Measurements from ENCODE around the gene PNLIP. TPM values are rescaled to one million over a fixed set of nuclear protein-coding genes. Genes with fewer than 3 reads are reported as not detected.

PNLIP gene
- total RNA-seq, 1 donor from 2014 or later: not detected

GRCh38 chr10:116545122-116545521 is 609 bp upstream of the PNLIP start:
- Mint-ChIP-seq H3K27me3 (ENCODE audit: low read depth) (no peaks in the 10 kb centered on the region), H3K4me3 (ENCODE audit: low read depth) (no peak overlapping the region), H3K36me3 (ENCODE audit: low read depth) (no peaks in the 10 kb centered on the region), H3K9me3 (no peaks in the 10 kb centered on the region), H3K27ac (no peak overlapping the region), H3K4me1 (ENCODE audit: low read depth) (no peaks in the 10 kb centered on the region)
- intact Hi-C loops (cut with micrococcal nuclease): no loop called here
- DNase-seq (ENCODE audit: low spot score): no peak

DNA sequence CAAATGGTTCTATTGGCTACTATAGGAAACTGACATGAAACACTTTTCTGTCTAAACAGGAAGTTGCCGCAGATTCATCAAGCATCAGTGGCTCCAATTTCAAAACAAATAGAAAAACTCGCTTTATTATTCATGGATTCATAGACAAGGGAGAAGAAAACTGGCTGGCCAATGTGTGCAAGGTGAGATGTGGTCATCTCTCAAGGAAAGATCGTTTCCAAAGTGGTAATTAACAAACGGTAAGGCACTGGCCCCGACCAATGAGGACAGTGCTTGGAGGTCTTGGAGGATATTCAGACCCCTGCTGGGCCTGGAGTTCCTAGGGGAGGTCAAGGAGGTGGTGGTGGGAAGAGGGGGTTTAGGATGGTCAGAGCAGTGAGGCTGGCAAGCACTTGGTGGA is 2.6 kb downstream of the PNLIP start:
- Mint-ChIP-seq H3K36me3 (ENCODE audit: low read depth) (no peaks in the 10 kb centered on the region), H3K27ac (no peak overlapping the region), H3K9me3 (no peaks in the 10 kb centered on the region), H3K27me3 (ENCODE audit: low read depth) (no peaks in the 10 kb centered on the region), H3K4me3 (ENCODE audit: low read depth) (no peak overlapping the region), H3K4me1 (ENCODE audit: low read depth) (no peaks in the 10 kb centered on the region)
- DNase-seq (ENCODE audit: low spot score): no peak
- intact Hi-C loops (cut with micrococcal nuclease): no loop called here

- intact Hi-C loops (cut with micrococcal nuclease): no loop called here
- no peaks in the 10 kb centered on the region for H3K27me3 Mint-ChIP-seq (ENCODE audit: low read depth)
- no peak for DNase-seq (ENCODE audit: low spot score)
Observed at GRCh38 chr10:116553378-116553980, 7.7 kb downstream of the PNLIP start.

GRCh38 chr10:116554628-116555027 is 8.9 kb downstream of the PNLIP start:
- Mint-ChIP-seq H3K27me3 (ENCODE audit: low read depth) (no peaks in the 10 kb centered on the region), H3K9me3 (no peaks in the 10 kb centered on the region), H3K4me1 (ENCODE audit: low read depth) (no peaks in the 10 kb centered on the region), H3K27ac (no peak overlapping the region), H3K36me3 (ENCODE audit: low read depth) (no peaks in the 10 kb centered on the region), H3K4me3 (ENCODE audit: low read depth) (no peak overlapping the region)
- DNase-seq (ENCODE audit: low spot score): no peak
- intact Hi-C loops (cut with micrococcal nuclease): no loop called here

More at GRCh38 chr10:116553378-116553980, 7.7 kb downstream of the PNLIP start:
- Mint-ChIP-seq H3K4me3 (ENCODE audit: low read depth) (no peak overlapping the region), H3K9me3 (no peaks in the 10 kb centered on the region), H3K4me1 (ENCODE audit: low read depth) (no peaks in the 10 kb centered on the region), H3K27ac (no peak overlapping the region), H3K36me3 (ENCODE audit: low read depth) (no peaks in the 10 kb centered on the region)

DNA sequence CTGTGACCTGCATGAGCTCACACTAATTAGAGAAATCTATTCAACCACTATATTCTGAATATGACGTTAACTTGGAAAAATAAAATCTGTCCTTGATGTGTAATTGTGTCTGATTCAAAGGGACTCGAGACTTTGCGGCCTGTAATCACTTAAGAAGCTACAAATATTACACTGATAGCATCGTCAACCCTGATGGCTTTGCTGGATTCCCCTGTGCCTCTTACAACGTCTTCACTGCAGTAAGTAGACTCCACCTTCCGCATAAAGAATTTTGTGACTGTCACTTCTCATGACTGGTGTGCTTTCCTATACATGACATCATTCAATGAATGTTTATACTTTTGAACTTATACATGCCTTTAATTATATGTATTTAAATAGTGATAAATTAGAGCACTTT is 10.1 kb downstream of the PNLIP start:
- no peaks in the 10 kb centered on the region for H3K9me3 Mint-ChIP-seq
- no peak overlapping the region for H3K27ac Mint-ChIP-seq
- DNase-seq (ENCODE audit: low spot score): no peak
- H3K36me3 Mint-ChIP-seq (ENCODE audit: low read depth): no peaks in the 10 kb centered on the region
- intact Hi-C loops (cut with micrococcal nuclease): no loop called here
- H3K4me1 Mint-ChIP-seq (ENCODE audit: low read depth): no peaks in the 10 kb centered on the region
- no peaks in the 10 kb centered on the region for H3K27me3 Mint-ChIP-seq (ENCODE audit: low read depth)
- no peak overlapping the region for H3K4me3 Mint-ChIP-seq (ENCODE audit: low read depth)

DNA sequence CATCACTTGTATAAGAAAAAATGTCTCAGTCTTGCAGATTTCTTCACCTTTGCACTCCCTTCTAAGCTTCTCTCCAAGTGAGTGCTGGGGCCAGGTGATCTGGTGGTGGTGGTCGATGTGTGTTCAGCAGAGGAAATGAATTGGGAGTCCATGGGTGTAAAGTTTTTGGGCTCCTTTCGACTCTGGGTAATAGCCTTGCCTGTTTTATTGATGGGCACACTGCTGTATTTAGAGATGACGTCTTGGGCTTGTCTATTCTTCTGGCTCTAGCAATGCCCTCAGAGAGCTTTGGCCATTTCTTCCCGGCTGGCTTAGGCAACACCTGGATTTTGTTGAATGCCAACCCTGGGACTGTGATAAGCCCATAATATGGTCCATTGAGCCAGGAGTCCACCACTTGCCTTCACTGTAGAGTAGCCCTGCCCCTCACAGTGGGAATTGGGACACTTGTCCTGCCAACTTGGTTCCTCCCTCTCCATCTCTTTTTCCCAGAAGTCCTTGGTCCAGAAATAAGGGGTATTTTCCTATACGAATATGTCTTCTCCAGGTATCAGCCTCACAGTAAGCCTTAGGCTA is 11.7 kb downstream of the PNLIP start:
- DNase-seq (ENCODE audit: low spot score): no peak
- Mint-ChIP-seq H3K9me3 (no peaks in the 10 kb centered on the region), H3K4me3 (ENCODE audit: low read depth) (no peak overlapping the region), H3K4me1 (ENCODE audit: low read depth) (no peaks in the 10 kb centered on the region), H3K27me3 (ENCODE audit: low read depth) (no peaks in the 10 kb centered on the region), H3K36me3 (ENCODE audit: low read depth) (no peaks in the 10 kb centered on the region), H3K27ac (no peak overlapping the region)
- intact Hi-C loops (cut with micrococcal nuclease): no loop called here

GRCh38 chr10:116565534-116565933 is 19.8 kb downstream of the PNLIP start:
- no peak for DNase-seq (ENCODE audit: low spot score)
- intact Hi-C loops (cut with micrococcal nuclease): no loop called here
- H3K4me1 Mint-ChIP-seq (ENCODE audit: low read depth): no peaks in the 10 kb centered on the region
- H3K36me3 Mint-ChIP-seq (ENCODE audit: low read depth): no peaks in the 10 kb centered on the region
- H3K4me3 Mint-ChIP-seq (ENCODE audit: low read depth): no peak overlapping the region
- H3K9me3 Mint-ChIP-seq: no peaks in the 10 kb centered on the region
- no peak overlapping the region for H3K27ac Mint-ChIP-seq
- no peaks in the 10 kb centered on the region for H3K27me3 Mint-ChIP-seq (ENCODE audit: low read depth)

- no peaks in the 10 kb centered on the region for H3K9me3 Mint-ChIP-seq
- no peak overlapping the region for H3K4me3 Mint-ChIP-seq (ENCODE audit: low read depth)
- no peak for DNase-seq (ENCODE audit: low spot score)
- H3K4me1 Mint-ChIP-seq (ENCODE audit: low read depth): no peaks in the 10 kb centered on the region
- no peaks in the 10 kb centered on the region for H3K36me3 Mint-ChIP-seq (ENCODE audit: low read depth)
- intact Hi-C loops (cut with micrococcal nuclease): no loop called here
- no peaks in the 10 kb centered on the region for H3K27me3 Mint-ChIP-seq (ENCODE audit: low read depth)
- no peak overlapping the region for H3K27ac Mint-ChIP-seq
Observed at GRCh38 chr10:116566932-116567331, 21.2 kb downstream of the PNLIP start.

DNA sequence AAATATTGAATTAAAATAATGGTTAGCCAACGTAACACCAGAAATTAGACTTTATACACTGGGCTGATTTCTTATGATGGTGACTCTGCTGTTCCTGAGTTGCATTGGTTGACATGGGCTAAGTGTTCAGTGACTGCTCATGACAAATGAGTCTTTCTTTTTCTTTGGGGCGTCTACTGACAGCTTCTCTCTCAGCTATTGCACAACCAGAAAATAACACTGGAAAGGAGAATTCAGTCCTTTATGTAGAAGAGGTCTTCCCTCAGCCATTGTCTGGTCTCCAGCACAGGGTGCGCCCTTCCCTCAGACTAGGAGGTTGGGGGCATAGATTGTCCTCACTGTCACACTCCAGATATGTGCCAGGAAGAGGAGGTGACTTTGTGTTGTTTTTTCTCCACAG is 21.6 kb downstream of the PNLIP start:
- H3K4me1 Mint-ChIP-seq (ENCODE audit: low read depth): no peaks in the 10 kb centered on the region
- intact Hi-C loops (cut with micrococcal nuclease): no loop called here
- H3K36me3 Mint-ChIP-seq (ENCODE audit: low read depth): no peaks in the 10 kb centered on the region
- DNase-seq (ENCODE audit: low spot score): no peak
- H3K27ac Mint-ChIP-seq: no peak overlapping the region
- no peaks in the 10 kb centered on the region for H3K27me3 Mint-ChIP-seq (ENCODE audit: low read depth)
- no peaks in the 10 kb centered on the region for H3K9me3 Mint-ChIP-seq
- H3K4me3 Mint-ChIP-seq (ENCODE audit: low read depth): no peak overlapping the region

DNA sequence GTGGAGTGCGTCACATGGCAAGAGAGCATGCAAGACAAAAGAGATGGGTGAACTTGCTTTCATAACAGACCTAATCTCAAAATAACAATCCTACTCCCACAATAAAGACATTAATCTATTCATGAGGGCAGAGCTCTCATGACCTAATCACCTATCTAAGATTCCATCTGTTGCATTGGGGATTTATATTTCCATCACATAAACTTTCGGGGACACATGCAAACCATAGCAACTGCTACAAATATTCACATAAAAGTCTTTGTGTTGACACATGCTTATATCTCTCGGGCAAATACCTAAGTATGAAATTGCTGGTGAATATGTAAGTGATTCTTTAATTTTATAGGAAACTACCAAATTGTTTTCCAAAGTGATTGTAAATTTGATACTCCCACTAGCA is 29.1 kb downstream of the PNLIP start:
- intact Hi-C loops (cut with micrococcal nuclease): no loop called here
- H3K4me1 Mint-ChIP-seq (ENCODE audit: low read depth): no peaks in the 10 kb centered on the region
- peaks cover 4% of the 10 kb centered on the region for H3K9me3 Mint-ChIP-seq
- no peak overlapping the region for H3K4me3 Mint-ChIP-seq (ENCODE audit: low read depth)
- no peaks in the 10 kb centered on the region for H3K27me3 Mint-ChIP-seq (ENCODE audit: low read depth)
- DNase-seq (ENCODE audit: low spot score): no peak
- H3K36me3 Mint-ChIP-seq (ENCODE audit: low read depth): no peaks in the 10 kb centered on the region
- no peak overlapping the region for H3K27ac Mint-ChIP-seq

DNA sequence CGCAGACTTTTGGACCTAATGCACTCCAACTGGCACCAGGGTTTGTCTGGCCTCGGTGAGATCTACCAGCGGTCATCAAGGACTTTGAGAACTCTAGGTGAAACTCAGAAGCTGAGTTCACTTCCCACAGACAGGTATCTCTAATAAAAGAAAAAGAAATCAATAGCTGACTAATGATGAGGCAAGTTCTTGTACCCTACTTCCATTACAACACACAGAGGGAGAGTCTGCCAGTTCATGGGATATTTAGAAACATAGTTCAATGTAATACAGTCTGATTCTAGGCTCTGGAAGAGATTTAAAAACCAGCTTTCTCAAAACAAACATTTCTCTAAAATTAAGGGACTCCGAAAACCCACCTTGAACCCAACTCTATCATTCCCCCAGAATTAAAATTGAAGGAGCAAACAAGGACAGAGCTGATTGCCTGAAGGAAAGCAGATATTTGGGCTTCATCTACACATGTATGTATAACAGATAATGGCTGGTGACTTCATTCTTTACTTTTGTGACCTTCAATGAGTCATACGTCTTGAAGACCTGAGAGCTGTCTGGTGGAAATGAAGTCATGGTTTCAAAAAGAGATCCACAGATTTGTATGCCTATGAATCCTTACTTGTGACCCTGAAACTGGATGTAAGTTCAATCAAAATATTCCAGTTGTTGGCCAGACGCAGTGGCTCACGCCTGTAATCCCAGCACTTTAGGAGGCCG is 42.3 kb downstream of the PNLIP start:
- no peaks in the 10 kb centered on the region for H3K36me3 Mint-ChIP-seq (ENCODE audit: low read depth)
- H3K4me1 Mint-ChIP-seq (ENCODE audit: low read depth): no peaks in the 10 kb centered on the region
- H3K9me3 Mint-ChIP-seq: no peaks in the 10 kb centered on the region
- intact Hi-C loops (cut with micrococcal nuclease): no loop called here
- no peak for DNase-seq (ENCODE audit: low spot score)
- no peak overlapping the region for H3K27ac Mint-ChIP-seq
- no peak overlapping the region for H3K4me3 Mint-ChIP-seq (ENCODE audit: low read depth)
- no peaks in the 10 kb centered on the region for H3K27me3 Mint-ChIP-seq (ENCODE audit: low read depth)

- H3K4me3 Mint-ChIP-seq (ENCODE audit: low read depth): no peak overlapping the region
- DNase-seq (ENCODE audit: low spot score): no peak
- H3K27me3 Mint-ChIP-seq (ENCODE audit: low read depth): no peaks in the 10 kb centered on the region
- intact Hi-C loops (cut with micrococcal nuclease): no loop called here
- no peaks in the 10 kb centered on the region for H3K4me1 Mint-ChIP-seq (ENCODE audit: low read depth)
- H3K36me3 Mint-ChIP-seq (ENCODE audit: low read depth): no peaks in the 10 kb centered on the region
- H3K9me3 Mint-ChIP-seq: no peaks in the 10 kb centered on the region
- no peak overlapping the region for H3K27ac Mint-ChIP-seq
Observed at GRCh38 chr10:116588995-116589394, 43.3 kb downstream of the PNLIP start.

DNA sequence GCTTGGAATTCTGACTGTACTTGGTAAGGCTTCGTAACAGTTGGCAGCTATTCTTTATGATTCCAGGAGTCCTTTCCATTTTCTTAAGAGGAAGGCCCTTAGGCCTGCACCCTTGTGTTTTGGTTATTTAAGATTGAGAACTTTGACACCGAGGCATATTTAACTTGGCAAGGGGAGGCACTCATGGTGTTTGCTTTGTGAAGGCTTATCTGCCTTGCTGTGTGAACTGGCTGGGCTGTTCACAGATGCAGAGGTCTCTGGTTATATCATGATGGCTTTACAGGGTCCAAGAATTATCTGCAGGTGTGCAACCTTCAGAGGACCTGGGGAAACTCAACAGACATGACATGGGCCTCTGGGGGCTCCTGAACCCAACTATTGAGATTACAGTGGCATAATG is 44.2 kb downstream of the PNLIP start:
- no peaks in the 10 kb centered on the region for H3K27me3 Mint-ChIP-seq (ENCODE audit: low read depth)
- H3K4me3 Mint-ChIP-seq (ENCODE audit: low read depth): no peak overlapping the region
- no peak overlapping the region for H3K27ac Mint-ChIP-seq
- no peaks in the 10 kb centered on the region for H3K36me3 Mint-ChIP-seq (ENCODE audit: low read depth)
- DNase-seq (ENCODE audit: low spot score): no peak
- intact Hi-C loops (cut with micrococcal nuclease): no loop called here
- no peaks in the 10 kb centered on the region for H3K4me1 Mint-ChIP-seq (ENCODE audit: low read depth)
- H3K9me3 Mint-ChIP-seq: no peaks in the 10 kb centered on the region

Measured in activated T-helper 2 cell treated with anti-CD3 and anti-CD28 coated beads, Interferon-gamma antibody, Interleukin-2, Interleukin-4, amounts not matched to agents 10 μg/mL and 5 μg/mL and 100 μg/mL, durations not matched to agents 14 hours and 24 hours and 36 hours (primary cell).